Measurements from ENCODE around the gene ZSWIM5. TPM values are rescaled to one million over a fixed set of nuclear protein-coding genes. Genes with fewer than 3 reads are reported as not detected.
A peak's percentile ranks its signal among the peaks of the same experiment; 100 is the strongest.
"Not testable (repeated sequence)": the region's sequence is repeated elsewhere in the genome, so short reads cannot be mapped to it uniquely, and the experiment has no call there.

The ZSWIM5 gene
- total RNA-seq (1 to 10 TPM; 1.6 to 4.0 (median 2.0) TPM), total RNA-seq (1.1 to 16.8 (median 6.1) reads per million in 29 experiments)
- total RNA-seq (2013): 3.0 TPM

- DNase-seq: peak; percentile 10 to 80 (median 51)
- ChIA-PET POLR2A (no interaction called here), CTCF (no interaction called here)
- under 1% methylated on average over 118 of the region's 118 CpGs for WGBS (ENCODE audit: insufficient coverage)
- Mint-ChIP-seq H3K27ac (peak within 1 kb of the TSS; percentile 83 to 87), H3K4me1 (peaks cover 33 to 40% (median 33%) of the 10 kb centered on the region in 3 donors), H3K4me3 (peak within 1 kb of the TSS; percentile 86 to 94 (median 87)), H3K27me3 (peaks cover 8 to 10% of the 10 kb centered on the region in 2 donors), H3K9me3 (no peaks in the 10 kb centered on the region), H3K36me3 (no peaks in the 10 kb centered on the region)
- peaks cover 3 to 17% of the 10 kb centered on the region in 2 experiments for H3K27me3 ChIP-seq (replicated peaks in 1 of 2; ENCODE audit: control insufficient read depth in 2 of 2, extremely low read depth in 1 of 2, insufficient read depth in 2 of 2, low read length in 1 of 2)
- peaks cover 7 to 17% of the 10 kb centered on the region in 2 experiments for H3K4me1 ChIP-seq (ENCODE audit: control insufficient read depth in 1 of 2, extremely low read depth in 1 of 2, insufficient read depth in 2 of 2, low read length in 2 of 2)
- H3K36me3 ChIP-seq (ENCODE audit: control insufficient read depth in 2 of 2, extremely low read depth in 1 of 2, insufficient read depth in 1 of 2, low read length in 1 of 2): no peaks in the 10 kb centered on the region
- H3K27ac ChIP-seq (ENCODE audit: low read length): peak within 1 kb of the TSS; percentile 34
- ATAC-seq (replicated peaks in 1 of 4): peak; percentile 82 to 84 (median 82)
- no peaks in the 10 kb centered on the region for H3K9me3 ChIP-seq
- peak within 1 kb of the TSS; percentile 64 to 70 for H3K4me3 ChIP-seq (ENCODE audit: control insufficient read depth in 1 of 2, extremely low read depth in 1 of 2, low read length in 1 of 2)
Measured at GRCh38 chr1:45205910-45206721, at the start of gene ZSWIM5. Gene ZSWIM5, minus strand, starts transcription at chr1:45206605. Its CDS starts 255 bp downstream, at chr1:45206350.

GRCh38 chr1:45254490-45254889 lies 48.1 kb upstream of the ZSWIM5 start:
- Mint-ChIP-seq H3K27me3 (peaks cover 4 to 8% of the 10 kb centered on the region in 2 donors), H3K36me3 (peaks cover 6% of the 10 kb centered on the region), H3K4me1 (no peaks in the 10 kb centered on the region), H3K4me3 (no peak overlapping the region), H3K9me3 (peaks cover 10 to 21% (median 17%) of the 10 kb centered on the region in 3 donors), H3K27ac (no peak overlapping the region)
- H3K4me1 ChIP-seq (ENCODE audit: control insufficient read depth in 1 of 2, extremely low read depth in 1 of 2, insufficient read depth in 2 of 2, low read length in 2 of 2): no peaks in the 10 kb centered on the region
- ATAC-seq (replicated peaks in 1 of 4) (no peak), DNase-seq (no peak)
- H3K9me3 ChIP-seq: no peaks in the 10 kb centered on the region
- no peak overlapping the region for H3K27ac ChIP-seq (ENCODE audit: low read length)
- H3K4me3 ChIP-seq (ENCODE audit: control insufficient read depth in 1 of 2, extremely low read depth in 1 of 2, low read length in 1 of 2): no peak overlapping the region
- peaks cover 0 to 9% of the 10 kb centered on the region in 2 experiments for H3K27me3 ChIP-seq (replicated peaks in 1 of 2; ENCODE audit: control insufficient read depth in 2 of 2, extremely low read depth in 1 of 2, insufficient read depth in 2 of 2, low read length in 1 of 2)
- ChIA-PET POLR2A (no interaction called here), CTCF (interaction anchor here in 1 of 2 donors (0.6 kb wide), 1 partner anchor 213 kb away, joined by 3 read pairs; no protein-coding TSS in a partner anchor)
- H3K36me3 ChIP-seq (ENCODE audit: control insufficient read depth in 2 of 2, extremely low read depth in 1 of 2, insufficient read depth in 1 of 2, low read length in 1 of 2): no peaks in the 10 kb centered on the region

GRCh38 chr1:45250544-45250943 lies 44.1 kb upstream of the ZSWIM5 start:
- H3K36me3 Mint-ChIP-seq: no peaks in the 10 kb centered on the region
- Histone ChIP-seq H3K4me1 (ENCODE audit: control insufficient read depth in 1 of 2, extremely low read depth in 1 of 2, insufficient read depth in 2 of 2, low read length in 2 of 2) (no peaks in the 10 kb centered on the region), H3K36me3 (ENCODE audit: control insufficient read depth in 2 of 2, extremely low read depth in 1 of 2, insufficient read depth in 1 of 2, low read length in 1 of 2) (no peaks in the 10 kb centered on the region), H3K27ac (ENCODE audit: low read length) (no peak overlapping the region), H3K4me3 (ENCODE audit: control insufficient read depth in 1 of 2, extremely low read depth in 1 of 2, low read length in 1 of 2) (no peak overlapping the region), H3K9me3 (no peaks in the 10 kb centered on the region), H3K27me3 (replicated peaks in 1 of 2; ENCODE audit: control insufficient read depth in 2 of 2, extremely low read depth in 1 of 2, insufficient read depth in 2 of 2, low read length in 1 of 2) (peaks cover 0 to 6% of the 10 kb centered on the region in 2 experiments)
- H3K27me3 Mint-ChIP-seq: peaks cover 4 to 8% of the 10 kb centered on the region in 2 donors
- ChIA-PET POLR2A (no interaction called here), CTCF (no interaction called here)
- no peak overlapping the region for H3K4me3 Mint-ChIP-seq
- WGBS (ENCODE audit: insufficient coverage): no CpG with 5 or more reads among the region's 1 CpG
- peaks cover 0 to 3% (median 0%) of the 10 kb centered on the region in 3 donors for H3K9me3 Mint-ChIP-seq
- DNase-seq: no peak
- H3K27ac Mint-ChIP-seq: no peak overlapping the region
- ATAC-seq (replicated peaks in 1 of 4): no peak
- H3K4me1 Mint-ChIP-seq: peaks cover 6 to 8% (median 7%) of the 10 kb centered on the region in 3 donors

GRCh38 chr1:45248004-45248403 lies 41.6 kb upstream of the ZSWIM5 start:
- H3K4me1 ChIP-seq (ENCODE audit: control insufficient read depth in 1 of 2, extremely low read depth in 1 of 2, insufficient read depth in 2 of 2, low read length in 2 of 2); H3K27me3 ChIP-seq (replicated peaks in 1 of 2; ENCODE audit: control insufficient read depth in 2 of 2, extremely low read depth in 1 of 2, insufficient read depth in 2 of 2, low read length in 1 of 2); H3K36me3 ChIP-seq (ENCODE audit: control insufficient read depth in 2 of 2, extremely low read depth in 1 of 2, insufficient read depth in 1 of 2, low read length in 1 of 2); ATAC-seq (replicated peaks in 1 of 4); H3K36me3 Mint-ChIP-seq; H3K4me3 Mint-ChIP-seq; CTCF ChIA-PET; H3K27ac Mint-ChIP-seq; H3K9me3 ChIP-seq; H3K4me3 ChIP-seq (ENCODE audit: control insufficient read depth in 1 of 2, extremely low read depth in 1 of 2, low read length in 1 of 2); H3K4me1 Mint-ChIP-seq; DNase-seq; H3K27ac ChIP-seq (ENCODE audit: low read length); POLR2A ChIA-PET; H3K9me3 Mint-ChIP-seq; H3K27me3 Mint-ChIP-seq: not testable (repeated sequence)
- 95% methylated on average over 15 of the region's 30 CpGs for WGBS (ENCODE audit: insufficient coverage)

- Histone ChIP-seq H3K27me3 (replicated peaks in 1 of 2; ENCODE audit: control insufficient read depth in 2 of 2, extremely low read depth in 1 of 2, insufficient read depth in 2 of 2, low read length in 1 of 2) (peaks cover 0 to 2% of the 10 kb centered on the region in 2 experiments), H3K27ac (ENCODE audit: low read length) (no peak overlapping the region), H3K36me3 (ENCODE audit: control insufficient read depth in 2 of 2, extremely low read depth in 1 of 2, insufficient read depth in 1 of 2, low read length in 1 of 2) (no peaks in the 10 kb centered on the region), H3K4me3 (ENCODE audit: control insufficient read depth in 1 of 2, extremely low read depth in 1 of 2, low read length in 1 of 2) (no peak overlapping the region), H3K4me1 (ENCODE audit: control insufficient read depth in 1 of 2, extremely low read depth in 1 of 2, insufficient read depth in 2 of 2, low read length in 2 of 2) (no peaks in the 10 kb centered on the region), H3K9me3 (no peaks in the 10 kb centered on the region)
- peaks cover 4% of the 10 kb centered on the region in 3 donors for H3K9me3 Mint-ChIP-seq
- no peaks in the 10 kb centered on the region for H3K36me3 Mint-ChIP-seq
- peaks cover 4 to 13% of the 10 kb centered on the region in 2 donors for H3K27me3 Mint-ChIP-seq
- ChIA-PET CTCF (no interaction called here), POLR2A (no interaction called here)
- 9% methylated on average over 1 of the region's 2 CpGs for WGBS (ENCODE audit: insufficient coverage)
- H3K4me3 Mint-ChIP-seq: no peak overlapping the region
- DNase-seq (no peak), ATAC-seq (replicated peaks in 1 of 4) (peak in 3 of 4 experiments; percentile 31 to 56 (median 47))
- peaks cover 6 to 8% (median 7%) of the 10 kb centered on the region in 3 donors for H3K4me1 Mint-ChIP-seq
- H3K27ac Mint-ChIP-seq: peak overlapping the region; percentile 16 to 83
Measured at GRCh38 chr1:45246760-45247159, 40.4 kb upstream of the ZSWIM5 start.

- H3K27me3 Mint-ChIP-seq: peaks cover 4 to 13% of the 10 kb centered on the region in 2 donors
- no CpG with 5 or more reads among the region's 3 CpGs for WGBS (ENCODE audit: insufficient coverage)
- peak overlapping the region; percentile 16 to 83 for H3K27ac Mint-ChIP-seq
- H3K4me1 ChIP-seq (ENCODE audit: control insufficient read depth in 1 of 2, extremely low read depth in 1 of 2, insufficient read depth in 2 of 2, low read length in 2 of 2); ATAC-seq (replicated peaks in 1 of 4); H3K27me3 ChIP-seq (replicated peaks in 1 of 2; ENCODE audit: control insufficient read depth in 2 of 2, extremely low read depth in 1 of 2, insufficient read depth in 2 of 2, low read length in 1 of 2); H3K36me3 Mint-ChIP-seq; DNase-seq; H3K27ac ChIP-seq (ENCODE audit: low read length); H3K4me3 Mint-ChIP-seq; H3K9me3 Mint-ChIP-seq; POLR2A ChIA-PET; CTCF ChIA-PET; H3K9me3 ChIP-seq; H3K4me3 ChIP-seq (ENCODE audit: control insufficient read depth in 1 of 2, extremely low read depth in 1 of 2, low read length in 1 of 2); H3K4me1 Mint-ChIP-seq; H3K36me3 ChIP-seq (ENCODE audit: control insufficient read depth in 2 of 2, extremely low read depth in 1 of 2, insufficient read depth in 1 of 2, low read length in 1 of 2): not testable (repeated sequence)
Measured at GRCh38 chr1:45246359-45246758, 40.0 kb upstream of the ZSWIM5 start.

Data from T-cell (primary cell).